HG02678 (cell line): Measurements from ENCODE around the gene GLDN.
"Not testable (repeated sequence)": the region's sequence is repeated elsewhere in the genome, so short reads cannot be mapped to it uniquely, and the experiment has no call there.

ENCODE experiments used
- ATAC-seq: cut with Tn5 transposase; IDR thresholded peaks from one replicate; pipeline ENCODE4 v1.9.1; 2021; ENCODE audit warnings: mild to moderate bottlenecking, moderate library complexity; ENCODE audit not compliant: unreplicated experiment

The GLDN gene

DNA sequence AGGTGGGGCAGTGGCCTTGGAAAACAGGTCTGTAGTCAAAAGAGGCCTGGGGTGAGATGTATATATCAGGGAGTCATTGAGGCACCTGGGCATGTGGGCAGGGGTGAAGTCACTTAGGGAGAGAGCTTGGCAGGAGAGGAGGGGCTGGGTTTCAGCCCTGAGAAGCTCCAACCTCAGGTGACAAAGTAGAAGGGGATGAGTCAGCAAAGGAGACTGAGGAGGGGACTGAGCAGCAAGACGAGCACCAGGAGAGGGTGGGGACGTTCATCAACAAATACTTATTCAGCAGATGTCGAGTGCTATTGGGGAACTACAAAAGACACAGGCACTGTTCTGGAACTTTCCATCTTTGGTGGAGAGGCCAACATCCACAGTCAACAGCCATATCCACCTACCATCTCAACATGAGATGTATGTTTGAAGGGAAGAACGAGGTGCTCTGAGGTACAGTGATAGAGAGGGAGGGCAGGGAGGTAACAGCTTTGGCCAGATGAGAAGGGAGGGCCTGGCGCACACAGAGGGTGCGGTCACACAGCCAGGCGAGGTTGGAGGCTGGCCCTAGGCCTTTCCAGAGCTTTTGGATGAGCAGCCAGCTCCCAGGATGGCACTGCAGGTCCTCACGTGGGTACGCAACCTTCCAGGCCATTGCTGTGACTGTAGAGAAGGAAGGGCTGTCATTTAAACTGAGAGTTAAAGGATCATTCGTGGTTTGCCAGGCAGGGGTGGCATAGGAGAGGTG, 45.7 kb downstream of the GLDN start:
- no peak for ATAC-seq

GRCh38 chr15:51387699-51388041, 46.2 kb downstream of the GLDN start:
- no peak for ATAC-seq

DNA sequence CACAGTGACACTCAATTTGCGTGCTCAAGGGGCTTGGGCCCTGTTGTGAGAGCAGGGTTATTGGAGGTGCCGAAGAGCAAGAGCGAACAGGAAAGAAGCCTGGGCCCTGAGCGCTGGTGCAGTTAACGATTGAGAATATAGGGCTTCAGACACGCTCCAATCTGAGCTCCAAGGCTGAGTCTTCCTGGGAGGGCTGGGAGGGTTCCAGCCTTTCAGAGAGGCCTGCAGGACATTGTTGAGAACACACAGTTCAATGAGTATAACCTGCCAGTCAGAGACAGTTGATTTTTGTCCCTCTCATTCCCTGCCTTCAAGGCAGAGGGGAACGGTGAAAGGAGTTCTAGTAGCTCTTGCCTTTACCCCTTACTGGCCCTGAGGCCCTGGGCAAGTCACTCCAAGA, 47.3 kb downstream of the GLDN start:
- ATAC-seq: no peak

DNA sequence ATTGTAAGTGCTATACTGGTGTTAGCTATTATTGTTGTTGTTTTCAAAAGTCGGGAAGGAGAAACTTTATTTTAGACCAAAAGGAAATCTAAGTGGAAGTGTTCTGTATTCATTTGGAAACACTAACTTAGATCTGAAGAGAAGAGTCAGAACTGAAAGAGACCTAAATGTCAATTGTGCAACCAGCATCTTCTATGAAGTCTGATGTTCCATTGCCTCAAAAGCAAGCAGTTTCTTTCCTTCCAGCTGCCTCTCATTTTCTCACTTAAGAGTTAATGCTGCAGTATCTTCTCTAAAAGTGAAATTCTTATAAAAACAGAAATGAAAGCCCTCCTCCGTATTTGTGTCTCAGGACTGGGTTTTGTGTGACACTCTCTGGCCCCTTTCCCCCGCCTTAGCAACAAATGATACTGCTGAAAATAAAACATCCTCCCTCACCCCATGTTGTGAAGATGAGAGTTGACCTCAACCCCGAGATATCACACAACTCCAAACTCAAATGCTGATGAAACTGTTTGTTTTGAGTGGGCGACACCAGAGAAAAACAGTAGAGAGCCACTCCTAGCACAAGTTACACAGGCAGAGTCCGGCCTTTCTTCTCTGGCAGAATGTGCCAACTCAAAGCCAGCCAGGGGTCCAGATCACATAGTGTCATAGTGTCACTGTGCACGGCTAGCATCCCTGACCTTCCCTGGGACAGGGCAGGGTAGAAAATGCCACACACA, 48.9 kb downstream of the GLDN start:
- ATAC-seq: no peak

DNA sequence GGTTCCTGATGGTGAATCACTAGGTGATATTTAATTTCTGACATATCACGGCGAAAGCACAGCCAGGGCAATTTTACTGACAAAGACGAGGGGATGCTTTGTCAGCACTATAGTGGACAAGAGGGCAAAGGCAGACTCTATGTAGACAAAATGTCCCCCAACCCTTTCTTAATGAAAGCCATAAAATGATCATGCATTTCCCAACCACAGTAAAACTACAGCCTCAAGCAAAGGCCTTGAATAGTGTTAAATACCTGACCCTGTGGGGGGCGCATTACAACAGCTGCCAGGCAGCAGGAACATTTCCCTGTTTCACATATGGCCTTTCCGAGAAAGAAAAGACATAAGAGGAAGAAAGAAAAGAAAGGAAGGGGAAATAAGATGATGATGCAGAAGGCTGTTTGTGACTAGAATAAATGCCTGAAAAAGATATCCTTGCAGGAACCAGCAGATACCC, 49.5 kb downstream of the GLDN start:
- ATAC-seq: no peak

DNA sequence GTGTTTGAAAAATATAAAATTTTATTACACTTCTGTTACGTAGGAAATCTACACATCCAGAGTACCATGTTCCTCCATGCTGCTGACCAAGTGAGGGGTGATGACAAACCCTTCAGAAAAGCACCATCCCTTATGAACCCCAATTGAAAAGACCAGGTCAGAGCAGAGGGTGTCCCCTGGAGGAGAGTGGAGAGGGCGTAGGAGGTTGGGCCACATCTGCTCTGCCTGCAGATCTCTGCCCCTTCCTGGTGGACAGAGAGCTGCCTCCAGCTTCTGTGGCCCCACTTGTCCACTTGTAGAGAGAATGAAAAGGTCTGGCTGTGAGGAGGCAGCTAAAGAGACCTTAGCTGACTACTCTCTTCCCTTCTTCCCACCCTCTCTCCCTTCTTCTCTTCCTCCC, 55.5 kb downstream of the GLDN start:
- ATAC-seq: no peak

- no peak for ATAC-seq
These were observed 57.2 kb downstream of the GLDN start for GRCh38 chr15:51398626-51399025.

- ATAC-seq: no peak
These were observed 59.8 kb downstream of the GLDN start for GRCh38 chr15:51401051-51401780.

DNA sequence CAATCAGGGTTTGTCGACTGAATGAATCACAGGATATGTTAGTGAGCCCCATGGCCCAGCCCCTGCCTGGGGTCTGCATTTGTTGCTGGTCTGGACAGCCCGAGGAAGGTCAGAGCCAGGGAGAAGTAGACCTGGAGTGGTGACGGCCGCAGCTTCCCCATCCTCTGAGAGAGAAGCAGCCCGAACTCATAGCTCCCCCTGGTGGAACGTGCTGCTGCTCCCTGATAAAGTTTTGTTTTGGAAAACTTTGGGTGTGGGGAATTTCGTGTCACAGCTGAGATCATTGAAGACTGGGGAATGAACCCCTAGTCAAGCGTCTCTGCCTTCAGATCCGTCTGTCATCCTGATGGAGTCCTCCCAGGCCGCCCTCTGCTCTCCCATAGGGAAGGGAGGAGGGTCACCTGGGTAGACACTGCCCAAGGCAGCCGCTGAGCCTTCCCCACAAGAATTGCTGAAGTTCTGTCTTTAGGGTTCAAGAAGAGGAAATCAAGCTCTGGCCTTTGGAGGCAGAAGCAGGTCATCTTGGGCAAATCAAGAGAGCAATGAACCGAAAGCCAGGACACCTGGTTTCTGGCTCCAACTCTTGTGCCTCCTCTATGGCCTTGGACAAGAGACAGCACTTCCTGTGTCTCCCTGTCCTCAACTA, 60.5 kb downstream of the GLDN start:
- no peak for ATAC-seq

- ATAC-seq: no peak
These were observed 61.8 kb downstream of the GLDN start for GRCh38 chr15:51403072-51403878.

GRCh38 chr15:51403946-51404695, 62.7 kb downstream of the GLDN start:
- no peak for ATAC-seq

GRCh38 chr15:51405693-51406523, 64.5 kb downstream of the GLDN start:
- ATAC-seq: no peak

- no peak for ATAC-seq
These were observed 72.9 kb downstream of the GLDN start for GRCh38 chr15:51414256-51414860.

GRCh38 chr15:51416129-51416528, 74.7 kb downstream of the GLDN start:
- ATAC-seq: no peak

- not testable (repeated sequence) for ATAC-seq
These were observed 81.6 kb downstream of the GLDN start for GRCh38 chr15:51423040-51423439.

DNA sequence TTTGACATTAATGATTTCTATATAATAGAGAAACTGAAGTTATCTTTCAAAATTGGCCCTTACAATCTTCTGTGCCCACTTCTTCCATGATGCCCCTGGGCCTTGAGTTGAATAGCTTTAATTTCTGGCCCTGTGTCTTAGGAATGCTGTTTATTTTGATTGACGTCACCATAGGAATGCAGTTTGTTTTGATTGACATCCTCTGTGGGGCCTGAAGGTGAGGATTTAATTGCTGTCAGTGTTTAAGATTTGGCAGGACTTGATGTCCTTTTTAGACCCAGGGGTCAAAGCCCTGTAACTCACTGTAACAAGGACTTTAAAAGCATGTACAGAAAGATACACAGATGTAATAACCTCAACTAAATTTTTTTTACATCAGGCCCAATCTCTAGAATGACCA, 83.3 kb downstream of the GLDN start:
- ATAC-seq: no peak

DNA sequence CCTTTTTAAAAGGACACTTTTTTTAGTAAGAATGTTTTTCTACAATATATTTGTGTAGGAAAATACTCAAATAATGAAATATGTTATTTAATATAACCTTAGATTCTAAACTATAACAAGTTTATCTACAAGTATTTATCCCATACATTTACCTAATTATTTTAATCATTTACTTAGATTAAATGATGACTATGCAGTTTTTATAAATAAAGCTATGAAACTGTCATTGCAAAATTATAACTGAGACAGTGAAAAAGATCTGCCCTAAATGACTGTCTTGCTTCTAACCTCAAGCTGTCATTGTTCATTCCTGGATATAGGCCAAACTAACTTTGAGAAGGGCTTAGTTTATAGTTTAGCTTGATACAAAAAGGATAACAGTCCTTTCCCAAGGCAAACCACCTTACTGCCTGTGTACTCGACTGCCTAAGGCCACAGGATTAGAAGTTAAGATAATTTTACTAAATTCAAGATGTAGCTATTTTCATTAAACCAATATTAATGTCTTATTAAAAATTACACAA, 84.1 kb downstream of the GLDN start:
- ATAC-seq: no peak

- no peak for ATAC-seq
These were observed 97.1 kb downstream of the GLDN start for GRCh38 chr15:51438526-51438925.
